AG04450 (cell line): ENCODE data around the gene ZEB2. TPM values are rescaled to one million over a fixed set of nuclear protein-coding genes. Genes with fewer than 3 reads are reported as not detected.

Experiments
- CTCF ChIA-PET: fragments of 300-600, 350-600 bp; formaldehyde crosslinking; extraction: SDS; loops from one replicate; lab custom pipeline; 2022; ENCODE audit warnings: antibody characterized with exemption, inconsistent platforms; lab: Charles Lee
- POLR2A ChIA-PET: fragments of 350-600 bp; formaldehyde crosslinking; extraction: SDS; loops from one replicate; lab custom pipeline; 2021; ENCODE audit warnings: antibody characterized with exemption, inconsistent platforms; lab: Yijun Ruan, JAX
- DNase-seq: peaks from one replicate; pipeline ENCODE4 v3.0.0-alpha.2; 2011; ENCODE audit warnings: low read depth, low spot score
- H3K27ac ChIP-seq: one replicate; pipeline ENCODE4 v1.5.1; 2012; ENCODE audit warnings: low read depth, low read length, control low read depth
- H3K27me3 ChIP-seq: one replicate; pipeline ENCODE4 v1.6.0; 2012; ENCODE audit warnings: low read length; ENCODE audit not compliant: control insufficient read depth, insufficient read depth
- H3K4me3 ChIP-seq: 2 replicates; pipeline ENCODE4 v1.5.1; 2011; ENCODE audit warnings: mild to moderate bottlenecking, low read depth, low read length, control low read depth
- H3K9me3 ChIP-seq: 2 replicates; pipeline ENCODE4 v1.5.1; 2012; ENCODE audit warnings: low read length; ENCODE audit not compliant: control insufficient read depth, insufficient read depth
- CTCF ChIP-seq: IDR thresholded peaks from 2 replicates; pipeline ENCODE4 v1.5.1; 2011; ENCODE audit warnings: low read depth, low read length, control low read depth, inconsistent platforms
- polyA plus RNA-seq: library from polyadenylated mRNA; depleted of rRNA; stranded (reverse); fragments of >200 nt; gene quantifications from 2 replicates; pipeline ENCODE4 v1.2.3, GENCODE V29; 2011

The ZEB2 gene
- polyA plus RNA-seq, 1 experiment = 41.7 TPM

GRCh38 chr2:144458541-144458940 lies 61.4 kb downstream of the ZEB2 start:
- Histone ChIP-seq H3K27ac (no peak overlapping the region), H3K4me3 (no peak overlapping the region), H3K9me3 (no peaks in the 10 kb centered on the region), H3K27me3 (no peaks in the 10 kb centered on the region)
- DNase-seq = no peak
- ChIA-PET CTCF (interaction anchor here (0.6 kb wide), 1 partner anchor 1183 kb away, joined by 3 read pairs; no protein-coding TSS in a partner anchor), POLR2A (interaction anchor here (0.5 kb wide), 1 partner anchor 22 kb away, joined by 3 read pairs; no protein-coding TSS in a partner anchor)
- TF ChIP-seq CTCF = no peak

GRCh38 chr2:144456680-144457079 lies 63.2 kb downstream of the ZEB2 start:
- Histone ChIP-seq H3K4me3 (no peak overlapping the region), H3K27ac (no peak overlapping the region), H3K9me3 (no peaks in the 10 kb centered on the region), H3K27me3 (no peaks in the 10 kb centered on the region)
- DNase-seq = peak; percentile 49
- TF ChIP-seq CTCF = no peak
- ChIA-PET CTCF (no interaction called here), POLR2A (no interaction called here)

GRCh38 chr2:144455987-144456386 lies 63.9 kb downstream of the ZEB2 start:
- ChIA-PET CTCF (no interaction called here), POLR2A (no interaction called here)
- H3K27ac ChIP-seq = no peak overlapping the region
- H3K4me3 ChIP-seq = no peak overlapping the region
- no peak for DNase-seq
- H3K27me3 ChIP-seq = no peaks in the 10 kb centered on the region
- no peak for TF ChIP-seq CTCF
- H3K9me3 ChIP-seq = no peaks in the 10 kb centered on the region

GRCh38 chr2:144454466-144455287 lies 65.2 kb downstream of the ZEB2 start:
- Histone ChIP-seq H3K27me3 (no peaks in the 10 kb centered on the region), H3K4me3 (no peak overlapping the region), H3K27ac (no peak overlapping the region), H3K9me3 (no peaks in the 10 kb centered on the region)
- ChIA-PET POLR2A (interaction anchor here (0.7 kb wide), 1 partner anchor 439 kb away, joined by 3 read pairs; no protein-coding TSS in a partner anchor), CTCF (no interaction called here)
- TF ChIP-seq CTCF = no peak
- no peak for DNase-seq

GRCh38 chr2:144453486-144454158 lies 66.3 kb downstream of the ZEB2 start:
- no peaks in the 10 kb centered on the region for H3K27me3 ChIP-seq
- ChIA-PET CTCF (interaction anchor here (0.9 to 1.0 kb wide), 2 partner anchors 10 to 35 kb away, joined by 3 read pairs; no protein-coding TSS in a partner anchor), POLR2A (no interaction called here)
- no peak for DNase-seq
- TF ChIP-seq CTCF = no peak
- no peaks in the 10 kb centered on the region for H3K9me3 ChIP-seq
- no peak overlapping the region for H3K4me3 ChIP-seq
- no peak overlapping the region for H3K27ac ChIP-seq
